HepG2 (cell line): ENCODE measurements around the gene SYNE2. TPM values are rescaled to one million over a fixed set of nuclear protein-coding genes. Genes with fewer than 3 reads are reported as not detected.

Experiments
- ATAC-seq: fragments of 200-7000 bp; cut with Tn5 transposase; 3 replicates; pipeline ENCODE4 v1.9.1; 2020; ENCODE audit warnings: mild to moderate bottlenecking, moderate library complexity
- BruUV-seq: library from RNA; stranded (reverse); fragments of 400-500 nt; replicated peaks from 2 replicates; lab custom pipeline; 2021; lab: Mats Ljungman, UMichigan
- CTCF ChIA-PET: fragments of 300-600 bp; formaldehyde crosslinking; extraction: SDS; loops from one replicate; lab custom pipeline; 2021; ENCODE audit warnings: low total read pairs, inconsistent platforms, low intra/inter-chr PET ratio; lab: Yijun Ruan, JAX
- POLR2A ChIA-PET: fragments of 350-600 bp; sonication (Branson Sonifier 250); formaldehyde crosslinking; loops from one replicate; lab custom pipeline; 2020; ENCODE audit warnings: antibody characterized with exemption, inconsistent platforms; lab: Yijun Ruan, JAX
- DNase-seq: peaks from one replicate; pipeline ENCODE4 v3.0.0-alpha.2; 2015; ENCODE audit warnings: low spot score
- FAIRE-seq: peaks from 3 replicates; lab custom pipeline; 2011; peaks lifted over from hg19 to GRCh38; lab: Jason Lieb, UNC
- H2AFZ ChIP-seq: one replicate; pipeline ENCODE4 v1.6.1; 2011; ENCODE audit warnings: low read length, inconsistent platforms
- H3K27ac ChIP-seq: fragments of 300-600 bp; 3 replicates; pipeline ENCODE4 v1.8.0; 2011; ENCODE audit warnings: mixed run types, mild to moderate bottlenecking, mixed read lengths, low read length, inconsistent platforms; ENCODE audit not compliant: insufficient read depth; ENCODE audit errors: extremely low read length
- H3K27me3 ChIP-seq, 2 experiments: fragments of 200-600 bp in 1 of 2; 2 replicates in 1 of 2; 3 replicates in 1 of 2; pipeline versions ENCODE4 v1.6.0 to v1.8.0; 2011; ENCODE audit warnings: low read length in 2 of 2, mild to moderate bottlenecking in 2 of 2, moderate library complexity in 2 of 2, inconsistent platforms in 1 of 2; ENCODE audit not compliant: insufficient read depth in 2 of 2, control insufficient read depth in 1 of 2
- H3K36me3 ChIP-seq, 2 experiments: fragments of 200-600 bp in 1 of 2; replicated peaks in 1 of 2; 2 replicates in 1 of 2; 3 replicates in 1 of 2; pipeline versions ENCODE4 v1.5.1 to v1.8.0; 2011; ENCODE audit warnings: low read length in 2 of 2, inconsistent platforms in 1 of 2; ENCODE audit not compliant: insufficient read depth in 2 of 2, control insufficient read depth in 1 of 2
- H3K4me1 ChIP-seq: 2 replicates; pipeline ENCODE4 v1.5.1; 2012; ENCODE audit warnings: low read length, inconsistent platforms; ENCODE audit not compliant: insufficient read depth
- H3K4me2 ChIP-seq: 2 replicates; pipeline ENCODE4 v1.6.0; 2011; ENCODE audit warnings: low read depth, low read length, inconsistent platforms
- H3K4me3 ChIP-seq, 3 experiments: fragments of 200-600 bp in 1 of 3; sonication (generic), shearing (Covaris generic) in 1 of 3; replicated peaks in 1 of 3; 2 replicates each; pipeline ENCODE4 v1.5.1; 2011 to 2016; ENCODE audit warnings: low read length in 3 of 3, inconsistent platforms in 2 of 3, low read depth in 2 of 3, mild to moderate bottlenecking in 2 of 3, control low read depth in 1 of 3, mixed read lengths in 1 of 3; ENCODE audit not compliant: insufficient read depth in 1 of 3
- H3K79me2 ChIP-seq: one replicate; pipeline ENCODE4 v1.6.1; 2011; ENCODE audit warnings: low read length, inconsistent platforms; ENCODE audit not compliant: insufficient read depth
- H3K9ac ChIP-seq: 2 replicates; pipeline ENCODE4 v1.6.0; 2011; ENCODE audit warnings: mild to moderate bottlenecking, low read depth, low read length, inconsistent platforms; ENCODE audit not compliant: insufficient read depth
- H3K9me3 ChIP-seq: 2 replicates; pipeline ENCODE4 v1.5.1; 2012; ENCODE audit warnings: mild to moderate bottlenecking, low read length
- H4K20me1 ChIP-seq: 2 replicates; pipeline ENCODE4 v1.6.0; 2011; ENCODE audit warnings: inconsistent platforms, mild to moderate bottlenecking, low read length, moderate library complexity; ENCODE audit not compliant: insufficient read depth
- ARHGAP35 ChIP-seq: sonication (generic); formaldehyde crosslinking; IDR thresholded peaks from 2 replicates; pipeline ENCODE4 v1.9.0; 2022; ENCODE audit warnings: mild to moderate bottlenecking, inconsistent platforms, moderate library complexity, missing genetic modification reagents, borderline replicate concordance
- ATF1 ChIP-seq: IDR thresholded peaks from 2 replicates; pipeline ENCODE4 v1.6.1; 2016; ENCODE audit warnings: mild to moderate bottlenecking, control low read depth
- CBX1 ChIP-seq: IDR thresholded peaks from one replicate; pipeline ENCODE4 v1.6.1; 2016; ENCODE audit warnings: antibody characterized with exemption, low read depth
- NFYC ChIP-seq: IDR thresholded peaks from 2 replicates; pipeline ENCODE4 v1.6.1; 2016; ENCODE audit warnings: missing genetic modification reagents, missing compliant biosample characterization
- ZNF101 ChIP-seq: sonication (generic); formaldehyde crosslinking; IDR thresholded peaks from 2 replicates; pipeline ENCODE4 v1.4.0; 2020; ENCODE audit warnings: mild to moderate bottlenecking, low read depth, missing genetic modification reagents, borderline replicate concordance
- ZNF703 ChIP-seq: sonication (generic); formaldehyde crosslinking; IDR thresholded peaks from 2 replicates; pipeline ENCODE4 v1.5.1; 2020; ENCODE audit warnings: missing genetic modification reagents, mild to moderate bottlenecking, moderate library complexity, borderline replicate concordance
- WGBS: methylation state at CpG from one replicate; pipeline ENCODE4 v1.1.6; 2017; ENCODE audit warnings: low lambda C conversion rate; 5-methylcytosine and 5-hydroxymethylcytosine counted together
- in situ Hi-C: cut with HindIII; loops from 2 replicates; pipeline ENCODE4 v1.10.0; 2017; ENCODE audit warnings: low pct_unique_long_range_greater_than_20kb; ENCODE audit not compliant: extremely low pct_ligation_motif_present
- intact Hi-C: fragments of 100-400 bp; cut with micrococcal nuclease; formaldehyde crosslinking; loops from one replicate; pipeline ENCODE4 v1.10.0; 2022; ENCODE audit not compliant: unreplicated experiment
- polyA plus RNA-seq, 8 experiments: library from polyadenylated mRNA; depleted of rRNA in 3 of 8; stranded (reverse) in 7 of 8; unstranded in 1 of 8; fragments of >200 nt; fragmentation: Illumina TruSeq in 4 of 8; extraction: Trizol in 4 of 8; gene quantifications; 2 replicates each; pipeline versions ENCODE4 v1.2.1 to v1.2.3, GENCODE V29; 2011 to 2016; ENCODE audit warnings: low read depth in 4 of 8, missing spikeins in 1 of 8, mixed read lengths in 1 of 8; ENCODE audit not compliant: insufficient read depth in 1 of 8
- total RNA-seq, 5 experiments: library from RNA; depleted of rRNA; stranded (reverse); fragments of >200 nt; fragmentation: Illumina TruSeq; extraction: Trizol; gene quantifications; 2 replicates each; pipeline ENCODE4 v1.2.3, GENCODE V29; 2016; ENCODE audit warnings: low read depth in 1 of 5
- TF ChIP-seq, protein P1 (sequence below): sonication (generic); IDR thresholded peaks from 2 replicates; pipeline ENCODE4 v1.6.1; 2016; ENCODE audit warnings: low read depth, borderline replicate concordance
- TF ChIP-seq, protein P2 (sequence below): sonication (generic); formaldehyde crosslinking; IDR thresholded peaks from 2 replicates; pipeline ENCODE4 v1.4.0; 2020; ENCODE audit warnings: missing genetic modification reagents
- TF ChIP-seq, protein P3 (sequence below): sonication (generic); formaldehyde crosslinking; IDR thresholded peaks from 2 replicates; pipeline ENCODE4 v1.8.1; 2023; ENCODE audit warnings: mild to moderate bottlenecking, missing genetic modification reagents

SYNE2 gene
- total and polyA plus RNA-seq, 2 of the 13 experiments (the other 11 are each of a cell fraction or from before 2014, with no cell fraction given), result 6.2 to 13.3 TPM

DNA sequence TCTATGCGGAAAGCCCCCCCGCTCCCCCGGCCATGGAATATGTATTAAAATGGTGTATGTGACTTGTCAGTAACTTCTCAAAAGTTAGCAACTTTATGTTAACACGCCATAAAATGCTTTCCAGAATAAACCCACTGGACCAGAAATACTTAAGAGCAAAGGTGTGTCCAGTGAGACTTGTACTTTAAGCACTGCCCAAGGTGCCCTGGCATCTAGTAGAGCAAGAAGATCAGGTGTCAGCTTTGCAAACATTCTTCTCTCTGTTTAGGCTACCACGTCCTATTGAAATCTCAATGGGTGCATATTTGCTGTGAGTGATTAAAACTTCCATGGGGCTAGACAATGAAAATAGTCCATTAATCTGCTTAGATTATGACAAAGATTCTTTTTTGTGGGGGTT is 240.1 kb downstream of the SYNE2 start:
- no peaks in the 10 kb centered on the region for H3K4me1 ChIP-seq
- H3K9ac ChIP-seq, result no peak overlapping the region
- H3K27ac ChIP-seq, result no peak overlapping the region
- intact Hi-C loops (no loop called here), in situ Hi-C loops (no loop called here)
- POLR2A ChIA-PET, result no interaction called here
- no peak overlapping the region for H3K4me2 ChIP-seq
- TF ChIP-seq, protein P1, sequence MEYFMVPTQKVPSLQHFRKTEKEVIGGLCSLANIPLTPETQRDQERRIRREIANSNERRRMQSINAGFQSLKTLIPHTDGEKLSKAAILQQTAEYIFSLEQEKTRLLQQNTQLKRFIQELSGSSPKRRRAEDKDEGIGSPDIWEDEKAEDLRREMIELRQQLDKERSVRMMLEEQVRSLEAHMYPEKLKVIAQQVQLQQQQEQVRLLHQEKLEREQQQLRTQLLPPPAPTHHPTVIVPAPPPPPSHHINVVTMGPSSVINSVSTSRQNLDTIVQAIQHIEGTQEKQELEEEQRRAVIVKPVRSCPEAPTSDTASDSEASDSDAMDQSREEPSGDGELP, result no peak
- no peak for TF ChIP-seq NFYC (CRISPR knock-in tag)
- no TSS peak for BruUV-seq
- ATAC-seq (no peak), DNase-seq (no peak), FAIRE-seq (no peak)
- no peak overlapping the region for H3K4me3 ChIP-seq
- H2AFZ ChIP-seq, result no peak overlapping the region
- no peaks in the 10 kb centered on the region for H4K20me1 ChIP-seq
- H3K79me2 ChIP-seq, result no peaks in the 10 kb centered on the region
- no peaks in the 10 kb centered on the region for H3K27me3 ChIP-seq
- H3K9me3 ChIP-seq, result no peaks in the 10 kb centered on the region
- no peaks in the 10 kb centered on the region; a peak in 1 of 5 replicates for H3K36me3 ChIP-seq
- 79% methylated on average over 5 of the region's 5 CpGs for WGBS
- CTCF ChIA-PET, result no interaction called here

DNA sequence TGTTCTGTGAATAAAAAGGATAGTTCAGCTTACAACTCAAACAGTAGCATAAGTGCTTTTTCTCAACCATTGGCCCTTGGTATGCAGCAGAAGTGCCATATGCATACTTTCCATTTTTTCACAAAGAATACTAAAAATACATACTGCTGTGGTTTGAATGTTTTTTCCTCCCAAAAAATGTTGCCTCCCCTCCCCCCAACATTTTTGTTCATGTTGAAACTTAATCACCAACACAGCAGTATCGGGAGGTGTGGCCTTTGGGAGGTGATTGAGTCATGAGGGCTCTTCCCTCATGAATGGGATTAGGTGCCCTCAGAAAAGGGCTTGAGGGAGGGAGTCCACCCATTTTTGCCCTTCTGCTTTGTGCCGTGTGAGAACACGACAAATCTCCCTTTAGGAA is 242.8 kb downstream of the SYNE2 start:
- DNase-seq, result no peak
- ChIA-PET POLR2A (no interaction called here), CTCF (no interaction called here)
- H3K4me2 ChIP-seq, result no peak overlapping the region
- H3K27me3 ChIP-seq, result no peaks in the 10 kb centered on the region
- BruUV-seq, result no TSS peak
- no peaks in the 10 kb centered on the region for H4K20me1 ChIP-seq
- WGBS, result 100% methylated on average over 3 of the region's 3 CpGs
- no peaks in the 10 kb centered on the region for H3K4me1 ChIP-seq
- no peaks in the 10 kb centered on the region; a peak in 1 of 5 replicates for H3K36me3 ChIP-seq
- intact Hi-C loops, result no loop called here
- ATAC-seq, result no peak
- FAIRE-seq, result no peak
- no peak overlapping the region for H3K4me3 ChIP-seq
- H3K27ac ChIP-seq, result no peak overlapping the region
- no peak for TF ChIP-seq ZNF703 (CRISPR knock-in tag)
- TF ChIP-seq ATF1 (CRISPR knock-in tag), result no peak
- TF ChIP-seq CBX1, result no peak
- TF ChIP-seq, protein P2, sequence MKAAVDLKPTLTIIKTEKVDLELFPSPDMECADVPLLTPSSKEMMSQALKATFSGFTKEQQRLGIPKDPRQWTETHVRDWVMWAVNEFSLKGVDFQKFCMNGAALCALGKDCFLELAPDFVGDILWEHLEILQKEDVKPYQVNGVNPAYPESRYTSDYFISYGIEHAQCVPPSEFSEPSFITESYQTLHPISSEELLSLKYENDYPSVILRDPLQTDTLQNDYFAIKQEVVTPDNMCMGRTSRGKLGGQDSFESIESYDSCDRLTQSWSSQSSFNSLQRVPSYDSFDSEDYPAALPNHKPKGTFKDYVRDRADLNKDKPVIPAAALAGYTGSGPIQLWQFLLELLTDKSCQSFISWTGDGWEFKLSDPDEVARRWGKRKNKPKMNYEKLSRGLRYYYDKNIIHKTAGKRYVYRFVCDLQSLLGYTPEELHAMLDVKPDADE (CRISPR knock-in tag), result no peak
- TF ChIP-seq, protein P3, sequence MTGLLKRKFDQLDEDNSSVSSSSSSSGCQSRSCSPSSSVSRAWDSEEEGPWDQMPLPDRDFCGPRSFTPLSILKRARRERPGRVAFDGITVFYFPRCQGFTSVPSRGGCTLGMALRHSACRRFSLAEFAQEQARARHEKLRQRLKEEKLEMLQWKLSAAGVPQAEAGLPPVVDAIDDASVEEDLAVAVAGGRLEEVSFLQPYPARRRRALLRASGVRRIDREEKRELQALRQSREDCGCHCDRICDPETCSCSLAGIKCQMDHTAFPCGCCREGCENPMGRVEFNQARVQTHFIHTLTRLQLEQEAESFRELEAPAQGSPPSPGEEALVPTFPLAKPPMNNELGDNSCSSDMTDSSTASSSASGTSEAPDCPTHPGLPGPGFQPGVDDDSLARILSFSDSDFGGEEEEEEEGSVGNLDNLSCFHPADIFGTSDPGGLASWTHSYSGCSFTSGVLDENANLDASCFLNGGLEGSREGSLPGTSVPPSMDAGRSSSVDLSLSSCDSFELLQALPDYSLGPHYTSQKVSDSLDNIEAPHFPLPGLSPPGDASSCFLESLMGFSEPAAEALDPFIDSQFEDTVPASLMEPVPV, result no peak
- TF ChIP-seq ARHGAP35 (CRISPR knock-in tag), result no peak
- TF ChIP-seq ZNF101, result no peak
- H3K79me2 ChIP-seq, result no peaks in the 10 kb centered on the region
- H3K9me3 ChIP-seq, result no peaks in the 10 kb centered on the region
- no peak overlapping the region for H3K9ac ChIP-seq
- no peak overlapping the region for H2AFZ ChIP-seq
- in situ Hi-C loops, result no loop called here
